GM12892 (cell line): ENCODE data around the gene RRAGB.

Experiments used
- POLR2A ChIP-seq: IDR thresholded peaks from 2 replicates; pipeline ENCODE4 v1.6.1; 2011; ENCODE audit warnings: low read depth, low read length, control low read depth
- POLR2AphosphoS5 ChIP-seq: IDR thresholded peaks from 2 replicates; pipeline ENCODE4 v1.6.1; 2011; ENCODE audit warnings: low read depth, low read length, control low read depth
- TAF1 ChIP-seq: IDR thresholded peaks from 2 replicates; pipeline ENCODE4 v1.6.1; 2011; ENCODE audit warnings: low read depth, mild to moderate bottlenecking, control low read depth, low read length, borderline replicate concordance

DNA sequence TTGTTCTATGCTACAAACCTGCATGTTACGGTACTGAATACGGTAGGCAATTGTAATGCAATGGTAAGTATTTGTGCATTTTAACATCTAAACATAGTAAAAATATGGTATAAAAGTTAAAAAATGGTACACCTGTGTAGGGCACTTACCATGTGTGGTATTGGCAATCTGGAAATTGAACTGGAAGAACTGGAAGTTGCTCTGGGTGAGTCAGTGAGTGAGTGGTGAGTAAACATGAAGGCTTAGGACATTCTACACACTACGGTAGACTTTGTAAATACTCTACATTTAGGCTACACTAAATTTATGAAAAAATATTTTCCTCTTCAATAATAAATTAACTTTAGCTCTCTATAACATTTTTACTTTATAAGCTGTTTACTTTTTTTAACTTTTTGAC is 78.9 kb downstream of the RRAGB start:
- TF ChIP-seq POLR2A (no peak), POLR2AphosphoS5 (no peak), TAF1 (no peak)
